Measurements from ENCODE around the gene THSD4.

The THSD4 gene

GRCh38 chr15:71333136-71333700 lies 217.9 kb downstream of the THSD4 start:
- Histone ChIP-seq H3K9me3 (ENCODE audit: low read length) (no peaks in the 10 kb centered on the region), H3K9ac (ENCODE audit: low read length) (no peak overlapping the region), H3K9me2 (ENCODE audit: low read depth, low read length) (no peaks in the 10 kb centered on the region), H3K4me3 (ENCODE audit: low read depth, low read length, poor library complexity, severe bottlenecking) (no peak overlapping the region), H3K27me3 (ENCODE audit: insufficient read depth, low read length) (no peaks in the 10 kb centered on the region), H3K4me2 (ENCODE audit: low read length) (no peak overlapping the region), H3K79me2 (ENCODE audit: insufficient read depth, low read length) (no peaks in the 10 kb centered on the region), H3K27ac (ENCODE audit: low read depth, low read length, poor library complexity, severe bottlenecking) (no peak overlapping the region), H3K36me3 (ENCODE audit: insufficient read depth, low read length) (no peaks in the 10 kb centered on the region), H4K20me1 (ENCODE audit: insufficient read depth, low read length) (no peaks in the 10 kb centered on the region), H2AFZ (ENCODE audit: low read length) (no peak overlapping the region), H3F3A (ENCODE audit: insufficient read depth, low read length) (no peaks in the 10 kb centered on the region), H3K4me1 (ENCODE audit: insufficient read depth, low read length, severe bottlenecking) (no peaks in the 10 kb centered on the region)
- TF ChIP-seq, protein P1, sequence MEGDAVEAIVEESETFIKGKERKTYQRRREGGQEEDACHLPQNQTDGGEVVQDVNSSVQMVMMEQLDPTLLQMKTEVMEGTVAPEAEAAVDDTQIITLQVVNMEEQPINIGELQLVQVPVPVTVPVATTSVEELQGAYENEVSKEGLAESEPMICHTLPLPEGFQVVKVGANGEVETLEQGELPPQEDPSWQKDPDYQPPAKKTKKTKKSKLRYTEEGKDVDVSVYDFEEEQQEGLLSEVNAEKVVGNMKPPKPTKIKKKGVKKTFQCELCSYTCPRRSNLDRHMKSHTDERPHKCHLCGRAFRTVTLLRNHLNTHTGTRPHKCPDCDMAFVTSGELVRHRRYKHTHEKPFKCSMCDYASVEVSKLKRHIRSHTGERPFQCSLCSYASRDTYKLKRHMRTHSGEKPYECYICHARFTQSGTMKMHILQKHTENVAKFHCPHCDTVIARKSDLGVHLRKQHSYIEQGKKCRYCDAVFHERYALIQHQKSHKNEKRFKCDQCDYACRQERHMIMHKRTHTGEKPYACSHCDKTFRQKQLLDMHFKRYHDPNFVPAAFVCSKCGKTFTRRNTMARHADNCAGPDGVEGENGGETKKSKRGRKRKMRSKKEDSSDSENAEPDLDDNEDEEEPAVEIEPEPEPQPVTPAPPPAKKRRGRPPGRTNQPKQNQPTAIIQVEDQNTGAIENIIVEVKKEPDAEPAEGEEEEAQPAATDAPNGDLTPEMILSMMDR (IDR thresholded peaks at IDR 0.05; ENCODE audit: low read length) = no peak
- TF ChIP-seq EZH2 (IDR thresholded peaks at IDR 0.05; ENCODE audit: borderline replicate concordance, low read length) = no peak

DNA sequence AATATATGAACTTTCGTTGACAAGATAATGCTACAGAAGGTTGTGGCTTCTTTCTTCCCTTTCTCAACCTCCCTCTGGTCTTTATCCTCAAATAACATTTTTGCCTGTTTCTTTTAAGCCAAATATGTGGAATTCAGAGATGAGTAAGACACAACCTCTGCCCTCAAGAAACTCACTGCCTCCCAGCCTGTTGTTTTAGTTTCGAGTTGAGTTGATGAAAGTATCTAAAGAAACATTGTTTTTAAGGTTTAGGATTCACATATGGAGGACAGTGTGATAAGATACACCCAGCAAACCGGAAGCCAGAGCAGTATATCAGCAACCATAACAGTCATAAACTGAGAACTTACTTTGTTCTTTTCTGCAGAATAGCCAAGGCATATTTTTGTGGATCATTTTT lies 218.6 kb downstream of the THSD4 start:
- no peaks in the 10 kb centered on the region for H4K20me1 ChIP-seq (ENCODE audit: insufficient read depth, low read length)
- no peaks in the 10 kb centered on the region for H3K36me3 ChIP-seq (ENCODE audit: insufficient read depth, low read length)
- no peaks in the 10 kb centered on the region for H3K27me3 ChIP-seq (ENCODE audit: insufficient read depth, low read length)
- no peak overlapping the region for H3K4me2 ChIP-seq (ENCODE audit: low read length)
- no peak overlapping the region for H2AFZ ChIP-seq (ENCODE audit: low read length)
- no peaks in the 10 kb centered on the region for H3F3A ChIP-seq (ENCODE audit: insufficient read depth, low read length)
- TF ChIP-seq EZH2 (IDR thresholded peaks at IDR 0.05; ENCODE audit: borderline replicate concordance, low read length) = no peak
- TF ChIP-seq, protein P1 (IDR thresholded peaks at IDR 0.05; ENCODE audit: low read length) = no peak
- H3K79me2 ChIP-seq (ENCODE audit: insufficient read depth, low read length) = no peaks in the 10 kb centered on the region
- no peaks in the 10 kb centered on the region for H3K9me2 ChIP-seq (ENCODE audit: low read depth, low read length)
- no peak overlapping the region for H3K9ac ChIP-seq (ENCODE audit: low read length)
- no peaks in the 10 kb centered on the region for H3K9me3 ChIP-seq (ENCODE audit: low read length)
- H3K27ac ChIP-seq (ENCODE audit: low read depth, low read length, poor library complexity, severe bottlenecking) = no peak overlapping the region
- no peaks in the 10 kb centered on the region for H3K4me1 ChIP-seq (ENCODE audit: insufficient read depth, low read length, severe bottlenecking)
- H3K4me3 ChIP-seq (ENCODE audit: low read depth, low read length, poor library complexity, severe bottlenecking) = no peak overlapping the region

- no peak for TF ChIP-seq EZH2 (IDR thresholded peaks at IDR 0.05; ENCODE audit: borderline replicate concordance, low read length)
- TF ChIP-seq, protein P1 (IDR thresholded peaks at IDR 0.05; ENCODE audit: low read length) = no peak
- H3K9ac ChIP-seq (ENCODE audit: low read length) = no peak overlapping the region
- no peaks in the 10 kb centered on the region for H3K9me3 ChIP-seq (ENCODE audit: low read length)
- H3K27ac ChIP-seq (ENCODE audit: low read depth, low read length, poor library complexity, severe bottlenecking) = no peak overlapping the region
- no peak overlapping the region for H3K4me3 ChIP-seq (ENCODE audit: low read depth, low read length, poor library complexity, severe bottlenecking)
- H4K20me1 ChIP-seq (ENCODE audit: insufficient read depth, low read length) = no peaks in the 10 kb centered on the region
- H3K9me2 ChIP-seq (ENCODE audit: low read depth, low read length) = no peaks in the 10 kb centered on the region
- H3K4me1 ChIP-seq (ENCODE audit: insufficient read depth, low read length, severe bottlenecking) = no peaks in the 10 kb centered on the region
- no peaks in the 10 kb centered on the region for H3K79me2 ChIP-seq (ENCODE audit: insufficient read depth, low read length)
- H3K27me3 ChIP-seq (ENCODE audit: insufficient read depth, low read length) = no peaks in the 10 kb centered on the region
- H3F3A ChIP-seq (ENCODE audit: insufficient read depth, low read length) = no peaks in the 10 kb centered on the region
- no peak overlapping the region for H3K4me2 ChIP-seq (ENCODE audit: low read length)
- H2AFZ ChIP-seq (ENCODE audit: low read length) = no peak overlapping the region
- H3K36me3 ChIP-seq (ENCODE audit: insufficient read depth, low read length) = no peaks in the 10 kb centered on the region
Observed at GRCh38 chr15:71334434-71334833, 219.2 kb downstream of the THSD4 start.
